Measurements from ENCODE around the gene FXYD6.

The FXYD6 gene

DNA sequence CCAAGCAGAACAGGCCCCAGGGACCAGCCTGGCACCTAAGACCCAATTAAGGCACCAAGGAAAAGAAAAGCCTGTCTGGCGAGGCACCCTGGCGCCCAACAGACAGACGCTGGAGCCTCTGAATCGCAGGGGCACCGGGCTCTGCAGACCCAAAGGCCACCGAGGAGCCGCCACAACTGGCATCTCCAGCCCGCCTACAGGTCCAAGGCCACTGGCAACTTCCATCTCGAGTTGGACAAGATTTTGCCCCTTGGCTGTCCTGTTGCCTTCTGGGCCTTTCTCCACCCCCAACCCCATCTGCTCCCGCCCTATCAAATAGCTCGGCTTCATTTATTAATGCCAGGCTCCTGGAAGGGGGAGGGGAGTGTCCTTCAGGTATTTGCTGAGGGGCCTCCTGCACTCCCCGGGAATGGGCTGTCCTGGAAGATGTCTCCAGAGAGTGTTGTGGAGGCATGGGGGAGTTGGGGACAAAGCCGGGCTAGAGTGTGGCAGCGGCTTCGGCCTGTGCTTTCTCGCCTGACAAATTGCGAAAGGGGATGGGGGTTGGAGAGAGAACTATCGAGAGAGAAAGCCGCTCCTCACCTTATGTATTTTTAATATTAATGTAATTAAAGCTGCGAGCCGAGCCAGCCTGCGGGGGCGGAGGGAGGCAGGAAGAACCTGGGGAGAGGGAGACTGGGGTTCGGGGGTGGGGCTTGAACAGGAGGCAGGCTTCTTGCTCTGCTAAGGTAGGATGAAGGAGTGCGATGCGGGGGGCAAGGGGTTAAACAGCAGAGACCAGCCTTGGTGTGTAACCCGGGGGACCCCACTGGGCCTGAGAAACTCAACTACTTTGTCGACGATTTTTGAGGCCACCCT lies 81.5 kb downstream of the FXYD6 start:
- Histone ChIP-seq H3K27ac (ENCODE audit: low read depth in 2 of 2, low read length in 2 of 2) (no peak overlapping the region), H3K36me3 (ENCODE audit: control insufficient read depth in 2 of 2, insufficient read depth in 2 of 2, low read length in 2 of 2) (no peaks in the 10 kb centered on the region), H3K9ac (ENCODE audit: low read depth in 1 of 2, low read length in 2 of 2) (no peak overlapping the region), H3K4me1 (ENCODE audit: control insufficient read depth in 2 of 2, insufficient read depth in 2 of 2, low read length in 2 of 2) (peaks cover 8 to 11% of the 10 kb centered on the region in 2 donors), H3K27me3 (ENCODE audit: control insufficient read depth in 2 of 2, insufficient read depth in 2 of 2, low read length in 2 of 2) (peaks cover 17 to 20% of the 10 kb centered on the region in 2 donors), H3K9me3 (ENCODE audit: control insufficient read depth in 2 of 2, low read length in 2 of 2) (no peaks in the 10 kb centered on the region), H3K4me3 (ENCODE audit: low read length in 2 of 2) (peak overlapping the region in 1 of 2 donors; percentile 49)

DNA sequence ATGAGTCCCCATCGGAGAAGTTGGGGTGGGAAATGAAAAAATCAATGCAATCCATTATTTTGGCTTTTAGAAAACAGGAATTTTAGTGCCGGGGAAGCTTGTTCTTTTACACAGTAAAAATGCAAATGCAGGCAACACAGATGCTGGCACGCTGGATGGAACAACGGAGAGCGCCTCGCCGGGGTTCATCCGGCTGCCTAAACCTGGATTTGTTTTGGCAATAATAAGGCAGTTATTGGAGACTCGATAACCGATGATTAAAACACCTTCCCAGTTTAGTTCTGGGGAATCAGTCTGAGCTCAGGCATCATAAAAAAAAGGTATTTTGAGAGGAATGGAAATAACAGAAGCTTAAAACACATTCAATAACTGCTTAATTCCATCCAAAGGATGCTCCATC lies 82.3 kb downstream of the FXYD6 start:
- peaks cover 8% of the 10 kb centered on the region in 2 donors for H3K4me1 ChIP-seq (ENCODE audit: control insufficient read depth in 2 of 2, insufficient read depth in 2 of 2, low read length in 2 of 2)
- H3K36me3 ChIP-seq (ENCODE audit: control insufficient read depth in 2 of 2, insufficient read depth in 2 of 2, low read length in 2 of 2): no peaks in the 10 kb centered on the region
- H3K9me3 ChIP-seq (ENCODE audit: control insufficient read depth in 2 of 2, low read length in 2 of 2): no peaks in the 10 kb centered on the region
- no peak overlapping the region for H3K9ac ChIP-seq (ENCODE audit: low read depth in 1 of 2, low read length in 2 of 2)
- H3K27ac ChIP-seq (ENCODE audit: low read depth in 2 of 2, low read length in 2 of 2): no peak overlapping the region
- H3K4me3 ChIP-seq (ENCODE audit: low read length in 2 of 2): no peak overlapping the region
- H3K27me3 ChIP-seq (ENCODE audit: control insufficient read depth in 2 of 2, insufficient read depth in 2 of 2, low read length in 2 of 2): peaks cover 20% of the 10 kb centered on the region in 2 donors

DNA sequence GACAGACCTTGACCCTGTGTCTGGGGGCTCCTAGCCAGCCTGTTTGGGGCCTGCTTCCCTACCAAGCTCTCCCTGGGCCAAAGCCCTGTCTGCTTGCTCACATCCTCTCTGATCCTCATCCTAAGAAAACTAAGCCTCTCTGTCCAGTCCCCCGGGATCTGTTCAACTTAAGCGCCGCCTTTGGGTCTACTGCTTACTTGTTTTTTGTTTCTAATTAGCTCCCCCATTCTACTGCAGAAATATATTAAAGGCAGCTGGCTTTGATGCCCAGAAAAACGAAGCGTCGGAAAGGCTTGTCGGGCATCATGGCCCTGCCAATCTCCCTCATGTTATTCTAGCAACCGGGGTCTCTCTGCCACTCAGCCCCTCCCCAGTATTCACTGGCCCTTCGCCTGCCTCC lies 82.9 kb downstream of the FXYD6 start:
- Histone ChIP-seq H3K27me3 (ENCODE audit: control insufficient read depth in 2 of 2, insufficient read depth in 2 of 2, low read length in 2 of 2) (peaks cover 20% of the 10 kb centered on the region in 2 donors), H3K4me3 (ENCODE audit: low read length in 2 of 2) (no peak overlapping the region), H3K27ac (ENCODE audit: low read depth in 2 of 2, low read length in 2 of 2) (no peak overlapping the region), H3K9me3 (ENCODE audit: control insufficient read depth in 2 of 2, low read length in 2 of 2) (no peaks in the 10 kb centered on the region), H3K36me3 (ENCODE audit: control insufficient read depth in 2 of 2, insufficient read depth in 2 of 2, low read length in 2 of 2) (no peaks in the 10 kb centered on the region), H3K4me1 (ENCODE audit: control insufficient read depth in 2 of 2, insufficient read depth in 2 of 2, low read length in 2 of 2) (peaks cover 8% of the 10 kb centered on the region in 2 donors), H3K9ac (ENCODE audit: low read depth in 1 of 2, low read length in 2 of 2) (no peak overlapping the region)

DNA sequence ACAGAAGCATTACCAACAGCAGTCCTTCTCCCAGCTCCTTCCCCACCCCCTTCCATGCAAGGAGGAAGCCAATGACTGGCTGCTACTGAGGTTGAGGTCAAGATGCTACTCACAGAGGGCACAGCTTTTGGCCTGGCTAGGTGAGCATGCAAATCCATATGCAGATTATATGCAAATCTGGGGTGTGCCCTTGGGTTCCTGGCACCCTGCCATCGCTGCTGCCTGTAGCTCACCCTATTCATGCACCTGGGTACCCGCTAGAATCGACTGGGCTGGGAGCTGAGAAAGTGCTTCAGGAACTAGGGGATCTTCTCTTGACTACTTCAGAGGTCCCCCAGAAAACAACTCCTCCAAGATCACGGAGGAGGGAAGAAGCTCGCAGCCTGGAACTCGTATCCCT lies 83.5 kb downstream of the FXYD6 start:
- Histone ChIP-seq H3K27me3 (ENCODE audit: control insufficient read depth in 2 of 2, insufficient read depth in 2 of 2, low read length in 2 of 2) (peaks cover 20 to 21% of the 10 kb centered on the region in 2 donors), H3K27ac (ENCODE audit: low read depth in 2 of 2, low read length in 2 of 2) (no peak overlapping the region)

DNA sequence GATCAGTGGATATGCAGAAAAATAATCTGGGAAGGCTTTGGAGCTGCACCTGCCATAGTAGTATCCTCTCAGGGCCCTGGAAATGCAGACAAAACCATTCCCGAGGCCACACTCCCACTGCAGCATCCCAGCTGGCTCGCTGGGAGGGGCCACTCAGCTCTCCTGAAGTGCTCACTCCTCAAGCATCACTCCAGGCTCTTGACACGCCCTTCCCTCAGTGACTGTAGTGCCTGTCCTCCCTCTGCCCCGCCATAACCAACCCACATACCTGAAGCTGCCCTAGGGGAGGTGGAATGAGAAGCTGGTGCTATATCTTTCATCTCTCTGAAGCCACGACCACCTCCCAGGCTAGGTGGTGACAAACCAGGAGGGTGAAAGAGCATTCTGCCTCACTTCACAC lies 84.2 kb downstream of the FXYD6 start:
- Histone ChIP-seq H3K27me3 (ENCODE audit: control insufficient read depth in 2 of 2, insufficient read depth in 2 of 2, low read length in 2 of 2) (peaks cover 20 to 22% of the 10 kb centered on the region in 2 donors), H3K36me3 (ENCODE audit: control insufficient read depth in 2 of 2, insufficient read depth in 2 of 2, low read length in 2 of 2) (no peaks in the 10 kb centered on the region), H3K4me1 (ENCODE audit: control insufficient read depth in 2 of 2, insufficient read depth in 2 of 2, low read length in 2 of 2) (peaks cover 8% of the 10 kb centered on the region in 2 donors), H3K27ac (ENCODE audit: low read depth in 2 of 2, low read length in 2 of 2) (no peak overlapping the region), H3K9me3 (ENCODE audit: control insufficient read depth in 2 of 2, low read length in 2 of 2) (no peaks in the 10 kb centered on the region), H3K9ac (ENCODE audit: low read depth in 1 of 2, low read length in 2 of 2) (no peak overlapping the region), H3K4me3 (ENCODE audit: low read length in 2 of 2) (no peak overlapping the region)

More for the DNA sequence above, 83.5 kb downstream of the FXYD6 start:
- Histone ChIP-seq H3K36me3 (ENCODE audit: control insufficient read depth in 2 of 2, insufficient read depth in 2 of 2, low read length in 2 of 2) (no peaks in the 10 kb centered on the region), H3K4me3 (ENCODE audit: low read length in 2 of 2) (no peak overlapping the region), H3K9me3 (ENCODE audit: control insufficient read depth in 2 of 2, low read length in 2 of 2) (no peaks in the 10 kb centered on the region), H3K9ac (ENCODE audit: low read depth in 1 of 2, low read length in 2 of 2) (no peak overlapping the region), H3K4me1 (ENCODE audit: control insufficient read depth in 2 of 2, insufficient read depth in 2 of 2, low read length in 2 of 2) (peaks cover 8% of the 10 kb centered on the region in 2 donors)

DNA sequence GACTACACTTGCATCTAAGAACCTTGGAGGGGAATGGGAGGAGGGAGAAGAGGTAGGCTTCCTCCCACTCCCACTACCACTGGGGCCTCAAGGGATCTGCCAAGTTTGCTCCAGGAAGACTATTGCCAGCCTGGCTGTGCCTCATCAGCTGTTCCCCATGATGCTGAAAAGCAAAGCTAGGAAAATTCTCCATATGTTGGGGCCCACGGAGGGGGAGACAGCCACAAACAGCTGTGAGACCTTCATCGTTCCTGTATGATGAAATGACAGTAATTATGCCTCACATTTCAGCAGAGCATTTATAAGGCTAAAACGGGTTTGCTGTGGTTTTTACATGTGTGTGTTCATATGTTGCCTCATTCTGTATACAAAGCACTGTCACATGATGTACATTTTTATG lies 86.2 kb downstream of the FXYD6 start:
- no peaks in the 10 kb centered on the region for H3K4me1 ChIP-seq (ENCODE audit: control insufficient read depth in 2 of 2, insufficient read depth in 2 of 2, low read length in 2 of 2)

DNA sequence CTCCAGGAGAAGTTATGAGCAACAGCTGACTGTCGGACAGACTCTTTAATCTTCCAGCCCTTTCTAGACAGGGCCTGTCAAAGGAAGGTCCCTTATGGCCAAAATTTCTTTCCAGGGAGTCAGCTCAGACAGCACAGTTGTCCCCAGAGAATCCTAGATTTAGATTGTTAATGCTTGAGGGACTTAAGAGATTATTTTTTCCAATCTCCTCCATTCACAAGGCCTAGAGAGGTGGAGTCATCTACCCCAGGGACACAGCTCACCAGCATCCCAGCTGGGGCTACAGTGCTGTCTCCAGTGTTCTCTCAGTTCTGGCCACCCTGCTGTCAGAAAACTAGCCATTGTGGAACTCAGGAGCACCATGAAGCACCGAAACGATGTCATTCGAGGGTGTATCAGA lies 87.2 kb downstream of the FXYD6 start:
- peaks cover 6 to 13% of the 10 kb centered on the region in 2 donors for H3K27me3 ChIP-seq (ENCODE audit: control insufficient read depth in 2 of 2, insufficient read depth in 2 of 2, low read length in 2 of 2)
- no peaks in the 10 kb centered on the region for H3K36me3 ChIP-seq (ENCODE audit: control insufficient read depth in 2 of 2, insufficient read depth in 2 of 2, low read length in 2 of 2)
- H3K4me3 ChIP-seq (ENCODE audit: low read length in 2 of 2): no peak overlapping the region
- H3K9me3 ChIP-seq (ENCODE audit: control insufficient read depth in 2 of 2, low read length in 2 of 2): no peaks in the 10 kb centered on the region
- no peaks in the 10 kb centered on the region for H3K4me1 ChIP-seq (ENCODE audit: control insufficient read depth in 2 of 2, insufficient read depth in 2 of 2, low read length in 2 of 2)
- H3K9ac ChIP-seq (ENCODE audit: low read depth in 1 of 2, low read length in 2 of 2): no peak overlapping the region
- H3K27ac ChIP-seq (ENCODE audit: low read depth in 2 of 2, low read length in 2 of 2): no peak overlapping the region

More for the DNA sequence above, 86.2 kb downstream of the FXYD6 start:
- Histone ChIP-seq H3K27ac (ENCODE audit: low read depth in 2 of 2, low read length in 2 of 2) (no peak overlapping the region), H3K9me3 (ENCODE audit: control insufficient read depth in 2 of 2, low read length in 2 of 2) (no peaks in the 10 kb centered on the region), H3K36me3 (ENCODE audit: control insufficient read depth in 2 of 2, insufficient read depth in 2 of 2, low read length in 2 of 2) (no peaks in the 10 kb centered on the region), H3K4me3 (ENCODE audit: low read length in 2 of 2) (no peak overlapping the region), H3K9ac (ENCODE audit: low read depth in 1 of 2, low read length in 2 of 2) (no peak overlapping the region), H3K27me3 (ENCODE audit: control insufficient read depth in 2 of 2, insufficient read depth in 2 of 2, low read length in 2 of 2) (peaks cover 13 to 15% of the 10 kb centered on the region in 2 donors)
